ENCODE measurements around the gene ZNF730.
"Not testable (repeated sequence)": the region's sequence is repeated elsewhere in the genome, so short reads cannot be mapped to it uniquely, and the experiment has no call there.

The ZNF730 gene

DNA sequence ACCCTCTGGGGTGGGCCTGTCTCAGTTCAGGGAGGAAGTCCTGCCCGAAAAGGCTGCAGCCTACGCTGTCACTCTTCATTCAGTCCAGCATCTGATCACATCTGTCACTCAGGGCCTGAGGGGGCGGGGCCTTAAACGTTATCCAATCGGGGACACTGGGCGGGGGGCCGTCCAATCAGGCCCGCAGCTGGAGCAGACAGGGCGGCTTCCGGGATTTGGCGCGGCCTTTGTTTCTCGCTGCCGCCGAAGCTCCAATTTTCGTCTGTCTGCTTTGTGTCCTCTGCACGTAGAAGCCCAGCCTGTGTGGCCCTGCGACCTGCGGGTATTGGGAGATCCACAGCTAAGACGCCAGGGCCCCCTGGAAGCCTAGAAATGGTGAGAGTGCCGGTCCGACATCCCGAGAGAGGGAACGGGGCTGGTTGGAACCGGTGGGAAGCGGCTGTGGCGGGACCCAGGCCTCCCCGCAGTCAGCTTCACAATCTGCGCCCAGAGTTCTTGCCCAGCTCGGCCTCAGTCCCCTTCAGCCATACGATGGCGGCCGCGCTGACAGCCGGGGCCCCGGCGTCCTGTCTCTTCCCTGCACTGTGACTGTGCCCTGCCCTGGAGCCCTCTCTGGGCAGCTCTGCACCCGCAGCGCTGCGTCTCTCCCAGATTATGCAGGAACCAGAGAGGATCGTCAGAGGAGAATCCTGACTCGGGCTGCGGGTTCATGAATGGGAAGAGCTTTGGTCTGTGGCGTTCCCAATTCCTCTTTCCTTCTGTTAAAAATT, at the start of gene ZNF730:
Gene ZNF730 (plus strand): TSS at position 224 of the 770 bp plus-strand sequence. CDS start 149 bp downstream, at position 373.
- peak; percentile 53 for DNase-seq

DNA sequence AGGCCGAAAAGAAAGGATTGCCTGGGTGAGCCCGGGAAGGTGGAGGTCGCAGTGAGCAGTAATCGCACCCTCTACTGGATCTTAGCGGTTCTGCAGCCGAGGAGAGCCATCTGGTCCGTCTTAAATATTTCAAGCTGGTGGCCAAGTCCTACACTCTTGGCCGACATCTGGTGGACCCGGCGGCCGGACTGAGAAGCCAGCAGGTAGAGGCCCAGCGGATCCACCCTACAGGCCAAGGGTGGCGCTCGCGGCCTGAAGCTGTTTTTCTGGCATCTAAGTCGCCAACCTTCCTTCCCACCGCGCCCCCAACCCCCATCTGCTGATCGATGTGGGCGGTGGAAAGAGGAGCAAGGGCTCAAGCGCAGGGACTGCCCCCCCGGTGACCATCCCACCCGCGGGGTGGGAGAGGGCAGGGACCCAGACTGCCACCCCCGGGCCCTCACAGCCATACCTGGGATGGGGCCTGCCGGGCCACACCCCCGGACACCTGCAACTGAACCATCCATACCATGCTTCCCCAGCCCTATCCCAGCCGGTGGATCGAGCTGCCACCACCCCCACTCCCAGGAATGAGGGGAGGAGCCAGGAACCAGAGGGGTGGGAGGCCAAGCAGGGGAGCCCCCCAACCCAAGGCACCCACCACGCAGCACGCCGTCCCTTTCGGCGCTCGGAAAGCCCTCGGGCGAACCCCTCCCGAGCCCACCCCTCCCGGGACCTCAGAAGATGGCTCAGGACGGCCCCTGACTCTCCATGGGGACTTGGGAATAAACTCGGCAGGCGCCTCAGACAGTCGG, 46.3 kb upstream of the ZNF730 start:
- peak; percentile 5 for DNase-seq

GRCh38 chr19:23071147-23071511, 45.7 kb upstream of the ZNF730 start:
- DNase-seq: no peak

DNA sequence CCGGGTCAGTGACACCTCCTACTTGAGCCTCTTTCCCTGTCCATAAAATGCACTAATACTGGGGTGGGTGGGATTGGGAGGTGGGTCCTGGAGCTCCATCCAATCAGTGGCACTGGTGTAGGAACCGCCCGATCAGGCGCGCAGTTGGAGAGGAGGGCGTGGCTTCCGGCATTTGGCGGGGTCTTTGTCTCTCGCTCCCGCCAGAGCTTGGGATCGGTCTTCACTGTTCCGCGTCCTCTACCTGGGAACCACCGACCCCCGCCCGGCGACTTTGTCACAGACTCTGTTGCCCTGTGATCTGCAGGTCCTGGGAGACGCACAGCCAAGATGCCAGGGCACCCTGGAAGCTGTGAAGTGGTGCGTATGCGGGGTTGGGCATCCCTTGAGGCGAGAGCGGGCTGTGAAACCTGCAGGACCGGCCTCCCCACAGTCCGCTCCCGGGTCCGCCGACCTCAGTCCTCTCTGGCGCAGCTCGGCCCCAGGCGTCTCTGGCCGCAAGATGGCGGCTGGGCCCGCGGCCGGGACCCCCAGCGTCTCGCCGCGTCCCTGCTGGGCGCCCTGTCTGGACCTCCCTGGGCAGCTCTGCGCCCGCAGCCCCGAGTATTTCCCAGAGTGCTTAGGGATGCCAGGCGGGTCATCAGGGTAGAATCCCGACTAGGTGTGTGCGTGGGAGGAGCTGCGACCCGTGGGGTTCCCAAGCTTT, 41.6 kb upstream of the ZNF730 start:
- DNase-seq: peak; percentile 84

GRCh38 chr19:23077776-23078175, 39.0 kb upstream of the ZNF730 start:
- not testable (repeated sequence) for DNase-seq

GRCh38 chr19:23093832-23094231, 23.0 kb upstream of the ZNF730 start:
- DNase-seq: no peak

DNA sequence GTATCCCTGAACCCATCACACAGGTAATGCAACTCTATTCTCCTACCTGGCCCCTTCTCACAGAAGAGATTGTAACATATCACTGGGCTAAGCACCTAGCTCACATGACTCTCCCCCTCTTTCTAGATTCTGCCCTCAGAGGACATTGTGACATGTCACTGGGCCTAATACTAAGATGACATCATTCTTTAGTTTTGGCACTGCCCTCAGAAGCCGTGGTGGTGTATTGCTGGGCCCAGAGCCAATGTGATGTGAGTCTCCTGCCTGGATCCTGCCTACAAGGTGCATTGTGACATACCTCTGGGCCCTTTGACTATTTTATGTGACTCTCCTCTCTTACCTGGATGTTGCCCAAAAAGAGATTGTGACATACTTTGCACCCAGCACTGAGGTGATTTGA, 21.4 kb upstream of the ZNF730 start:
- DNase-seq: no peak

- DNase-seq: no peak
These were observed 18.5 kb upstream of the ZNF730 start for GRCh38 chr19:23098286-23098685.

- DNase-seq: no peak
These were observed 17.8 kb upstream of the ZNF730 start for GRCh38 chr19:23098988-23099387.

DNA sequence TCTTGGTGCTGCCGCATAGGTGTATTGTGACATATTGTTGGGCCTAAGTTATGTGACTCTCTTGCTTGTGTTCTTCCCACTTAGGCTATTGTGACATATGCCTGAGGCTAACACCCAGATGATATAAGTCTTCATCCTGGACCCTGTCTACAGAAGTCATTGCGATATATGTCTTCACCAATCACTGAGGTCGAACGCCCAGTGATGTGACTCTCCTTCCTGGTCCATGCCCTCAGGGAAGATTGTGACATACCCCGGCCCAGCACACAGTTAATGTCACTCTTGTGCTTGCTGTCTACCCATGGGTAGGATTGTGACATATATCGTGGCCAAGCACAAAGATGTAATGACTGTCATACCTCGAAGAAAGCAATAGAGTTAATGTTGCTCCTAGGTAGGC, 16.9 kb upstream of the ZNF730 start:
- DNase-seq: no peak

DNA sequence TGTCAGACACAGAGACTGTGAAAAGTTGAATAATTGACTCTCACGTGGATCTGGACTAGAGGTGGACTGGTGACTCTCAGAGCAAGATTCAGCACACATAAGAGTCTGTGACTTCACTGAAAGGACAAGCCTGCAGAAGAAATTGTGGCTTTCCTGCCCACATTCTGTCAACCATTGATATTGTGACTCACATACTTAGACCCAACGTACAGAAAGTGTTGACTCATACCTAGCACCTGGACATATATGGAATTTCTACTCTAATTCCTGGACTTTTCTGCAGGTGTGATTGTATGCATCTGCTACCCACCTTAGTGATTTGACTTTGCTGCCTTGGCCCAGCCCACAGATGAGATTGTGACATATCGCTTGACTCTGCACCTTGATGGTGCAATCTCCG, 15.6 kb upstream of the ZNF730 start:
- no peak for DNase-seq

DNA sequence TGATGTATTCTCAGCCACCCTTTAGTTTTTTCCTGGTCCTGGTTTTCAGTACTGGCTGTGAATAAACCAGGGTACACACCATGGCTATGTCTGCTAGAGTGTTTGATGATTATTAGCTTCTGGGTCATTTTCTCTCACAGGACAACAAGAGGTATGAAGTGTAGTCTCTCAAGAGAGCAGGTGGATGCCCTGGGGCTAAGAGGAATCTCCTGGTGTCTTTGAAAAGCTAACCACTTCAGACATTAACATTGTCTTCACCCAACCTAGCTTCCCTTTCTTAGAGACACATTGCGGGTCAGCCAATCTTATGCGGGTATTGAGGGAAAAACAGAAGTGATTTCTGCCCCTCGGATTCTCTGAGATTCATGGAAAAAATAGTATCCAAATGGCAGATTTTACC, 1.6 kb downstream of the ZNF730 start:
- peak; percentile 2 for DNase-seq

DNA sequence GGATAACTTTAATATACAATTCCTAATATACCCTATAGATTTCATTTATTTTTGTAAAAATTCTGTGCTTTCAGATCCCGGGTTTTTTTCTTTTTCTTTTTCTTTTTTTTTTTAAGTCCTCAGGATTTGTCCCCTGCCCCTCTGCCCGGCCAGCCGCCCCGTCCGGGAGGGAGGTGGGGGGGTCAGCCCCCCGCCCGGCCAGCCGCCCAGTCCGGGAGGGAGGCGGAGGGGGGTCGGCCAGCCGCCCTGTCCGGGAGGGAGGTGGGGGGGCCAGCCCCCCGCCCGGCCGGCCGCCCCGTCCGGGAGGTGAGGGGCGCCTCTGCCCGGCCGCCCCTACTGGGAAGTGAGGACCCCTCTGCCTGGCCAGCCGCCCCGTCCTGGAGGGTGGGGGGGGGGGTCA, 17.4 kb downstream of the ZNF730 start:
- DNase-seq: not testable (repeated sequence)

- no peak for DNase-seq
These were observed 29.0 kb downstream of the ZNF730 start for GRCh38 chr19:23145617-23146415.

DNA sequence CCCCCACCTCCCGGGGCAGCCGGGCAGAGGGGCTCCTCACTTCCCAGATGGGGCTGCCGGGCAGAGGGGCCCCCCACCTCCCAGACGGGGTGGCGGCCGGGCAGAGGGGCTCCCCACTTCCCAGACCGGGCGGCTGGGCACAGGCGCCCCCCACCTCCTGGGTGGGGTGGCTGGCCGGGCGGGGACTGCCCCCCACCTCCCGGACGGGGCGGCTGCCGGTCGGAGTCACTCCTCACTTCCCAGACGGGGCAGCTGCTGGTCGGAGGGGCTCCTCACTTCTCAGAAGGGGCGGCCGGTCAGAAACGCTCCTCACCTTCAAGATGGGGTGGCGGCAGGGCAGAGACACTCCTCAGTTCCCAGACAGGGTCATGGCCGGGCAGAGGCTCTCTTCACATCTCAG, 43.9 kb downstream of the ZNF730 start:
- DNase-seq: no peak

- not testable (repeated sequence) for DNase-seq
These were observed 51.5 kb downstream of the ZNF730 start for GRCh38 chr19:23168286-23168685.

DNA sequence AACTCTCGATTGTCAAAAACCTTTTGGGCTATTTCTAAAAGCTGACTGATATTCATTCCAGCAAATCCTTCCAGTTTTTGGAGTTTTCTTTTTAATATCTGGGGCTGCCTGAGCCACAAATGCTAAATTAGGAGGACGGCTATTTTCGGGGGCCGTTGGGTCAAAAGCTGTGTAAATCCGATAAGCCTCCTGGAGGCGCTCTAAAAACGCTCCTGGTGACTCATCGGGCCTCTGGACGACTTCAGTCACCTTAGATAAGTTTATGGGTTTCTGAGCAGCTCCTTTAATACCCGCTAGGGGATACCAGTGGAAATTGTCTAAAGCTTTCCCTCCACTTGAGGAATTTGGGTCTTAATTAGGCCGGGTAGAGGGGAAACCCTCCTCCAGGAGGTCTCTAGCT, 66.4 kb downstream of the ZNF730 start:
- DNase-seq: no peak

DNA sequence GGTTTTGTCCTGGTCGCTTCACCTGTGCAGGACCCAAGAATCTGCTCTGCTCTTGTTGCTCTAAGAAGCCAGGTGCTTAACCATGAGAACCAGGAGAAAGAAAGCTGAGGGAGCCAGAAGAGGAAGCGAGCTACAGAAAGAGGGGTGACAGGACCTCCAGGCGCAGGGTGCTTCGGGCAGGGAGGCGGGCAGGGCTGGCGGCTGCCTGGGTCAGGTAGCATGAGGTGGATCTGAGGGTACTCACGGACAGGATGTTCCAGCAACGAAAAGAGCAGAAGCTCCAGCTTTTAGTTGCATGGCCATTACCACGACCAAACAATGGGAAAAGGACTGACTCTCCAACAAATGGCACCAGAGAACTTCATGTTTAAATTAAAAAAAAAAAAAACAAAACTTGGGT, 73.5 kb downstream of the ZNF730 start:
- no peak for DNase-seq
